Hepatocyte (in vitro differentiated cells): ENCODE results near the gene EHD1. TPM values are rescaled to one million over a fixed set of nuclear protein-coding genes. Genes with fewer than 3 reads are reported as not detected.
A peak's percentile ranks its signal among the peaks of the same experiment; 100 is the strongest.

Experiments
- DNase-seq: peaks from one replicate; pipeline ENCODE4 v3.0.0-alpha.2; 2016; ENCODE audit warnings: low spot score
- H2AFZ ChIP-seq: fragments of 200-600 bp; sonication (generic); 2 replicates; pipeline ENCODE4 v1.6.0; 2016; ENCODE audit warnings: antibody characterized with exemption, mild to moderate bottlenecking
- H3K27ac ChIP-seq: fragments of 200-600 bp; sonication (generic); 2 replicates; pipeline ENCODE4 v1.5.1; 2016; ENCODE audit warnings: mild to moderate bottlenecking
- H3K27me3 ChIP-seq: fragments of 200-600 bp; sonication (generic); 2 replicates; pipeline ENCODE4 v1.6.1; 2016
- H3K36me3 ChIP-seq: fragments of 200-600 bp; sonication (generic); replicated peaks from 2 replicates; pipeline ENCODE4 v1.5.1; 2016; ENCODE audit warnings: low read depth; ENCODE audit not compliant: insufficient read depth
- H3K4me1 ChIP-seq: fragments of 200-600 bp; sonication (generic); 2 replicates; pipeline ENCODE4 v1.5.1; 2016; ENCODE audit warnings: mild to moderate bottlenecking, moderate library complexity; ENCODE audit not compliant: insufficient read depth
- H3K4me2 ChIP-seq: fragments of 200-600 bp; sonication (generic); 2 replicates; pipeline ENCODE4 v1.6.0; 2016
- H3K4me3 ChIP-seq: fragments of 200-600 bp; sonication (generic); 2 replicates; pipeline ENCODE4 v1.5.1; 2016; ENCODE audit warnings: mild to moderate bottlenecking
- H3K79me2 ChIP-seq: fragments of 200-600 bp; sonication (generic); 2 replicates; pipeline ENCODE4 v1.6.0; 2017; ENCODE audit warnings: mild to moderate bottlenecking
- H3K9me2 ChIP-seq: fragments of 200-600 bp; sonication (generic); replicated peaks from 2 replicates; pipeline ENCODE4 v1.6.0; 2017; ENCODE audit warnings: mild to moderate bottlenecking; ENCODE audit not compliant: insufficient read depth
- H3K9me3 ChIP-seq: fragments of 200-600 bp; sonication (generic); 2 replicates; pipeline ENCODE4 v1.5.1; 2016; ENCODE audit warnings: low read depth, mild to moderate bottlenecking
- H4K20me1 ChIP-seq: fragments of 200-600 bp; sonication (generic); 2 replicates; pipeline ENCODE4 v1.6.0; 2016; ENCODE audit warnings: mild to moderate bottlenecking; ENCODE audit not compliant: insufficient read depth, poor library complexity, severe bottlenecking
- CTCF ChIP-seq: fragments of 200-600 bp; sonication (generic); IDR thresholded peaks from 2 replicates; pipeline ENCODE4 v1.5.1; 2016; ENCODE audit warnings: antibody characterized with exemption, mild to moderate bottlenecking; ENCODE audit not compliant: poor library complexity
- EZH2 ChIP-seq: fragments of 200-600 bp; sonication (generic); IDR thresholded peaks from 2 replicates; pipeline ENCODE4 v1.6.1; 2016; ENCODE audit warnings: antibody characterized with exemption, mild to moderate bottlenecking, borderline replicate concordance
- EZH2phosphoT487 ChIP-seq: fragments of 200-600 bp; sonication (generic); IDR thresholded peaks from one replicate; pipeline ENCODE4 v1.6.1; 2018; ENCODE audit warnings: antibody characterized with exemption, mild to moderate bottlenecking, low read depth, moderate library complexity; ENCODE audit not compliant: unreplicated experiment, severe bottlenecking
- WGBS: methylation state at CpG from one replicate; pipeline ENCODE4 v1.1.6; 2016; ENCODE audit warnings: low lambda C conversion rate; ENCODE audit errors: missing lambda C conversion rate; 5-methylcytosine and 5-hydroxymethylcytosine counted together
- polyA plus RNA-seq: library from polyadenylated mRNA; unstranded; fragments of >200 nt; fragmentation: Nextera tagmentation; extraction: Ambion mirVana; gene quantifications from 2 replicates; pipeline ENCODE4 v1.2.1, GENCODE V29; 2016
- total RNA-seq: library from RNA; depleted of rRNA; stranded (reverse); fragments of >200 nt; gene quantifications from 2 replicates; pipeline ENCODE4 v1.2.3, GENCODE V29; 2014

EHD1 gene
- total and polyA plus RNA-seq, 2 experiments from 2014 or later = 52.4 to 69.5 TPM

- Histone ChIP-seq H3K27ac (peak overlapping the region; percentile 92), H3K4me3 (no peak overlapping the region), H3K27me3 (no peaks in the 10 kb centered on the region), H3K9me2 (no peaks in the 10 kb centered on the region), H3K79me2 (peaks cover 95% of the 10 kb centered on the region), H3K4me1 (peaks cover 55% of the 10 kb centered on the region), H3K9me3 (no peaks in the 10 kb centered on the region), H2AFZ (no peak overlapping the region), H4K20me1 (peaks cover 12% of the 10 kb centered on the region), H3K4me2 (peak overlapping the region; percentile 67), H3K36me3 (no peaks in the 10 kb centered on the region)
- no peak for DNase-seq
- 91% methylated on average over 15 of the region's 15 CpGs for WGBS
- no peak for TF ChIP-seq EZH2
- TF ChIP-seq EZH2phosphoT487 = no peak
- no peak for TF ChIP-seq CTCF
These were observed 12.9 kb downstream of the EHD1 start for GRCh38 chr11:64865286-64866172.

- TF ChIP-seq EZH2 (no peak), EZH2phosphoT487 (no peak), CTCF (no peak)
- no peaks in the 10 kb centered on the region for H3K9me3 ChIP-seq
- H3K79me2 ChIP-seq = peaks cover 97% of the 10 kb centered on the region
- H3K36me3 ChIP-seq = no peaks in the 10 kb centered on the region
- peaks cover 7% of the 10 kb centered on the region for H4K20me1 ChIP-seq
- H2AFZ ChIP-seq = no peak overlapping the region
- peak overlapping the region; percentile 67 for H3K4me2 ChIP-seq
- no peaks in the 10 kb centered on the region for H3K9me2 ChIP-seq
- no peaks in the 10 kb centered on the region for H3K27me3 ChIP-seq
- peak; percentile 85 for DNase-seq
- no peak overlapping the region for H3K4me3 ChIP-seq
- peak overlapping the region; percentile 92 for H3K27ac ChIP-seq
- 67% methylated on average over 16 of the region's 18 CpGs for WGBS
- H3K4me1 ChIP-seq = peaks cover 46% of the 10 kb centered on the region
These were observed 13.7 kb downstream of the EHD1 start for GRCh38 chr11:64864473-64865285.

- WGBS = 78% methylated on average over 9 of the region's 9 CpGs
- Histone ChIP-seq H3K4me1 (peaks cover 40% of the 10 kb centered on the region), H3K4me3 (no peak overlapping the region)
These were observed 14.3 kb downstream of the EHD1 start for GRCh38 chr11:64864135-64864472.

More at GRCh38 chr11:64864135-64864472, 14.3 kb downstream of the EHD1 start:
- DNase-seq = no peak
- no peaks in the 10 kb centered on the region for H3K9me3 ChIP-seq
- TF ChIP-seq EZH2phosphoT487 = no peak
- no peak for TF ChIP-seq CTCF
- no peak for TF ChIP-seq EZH2
- H3K27me3 ChIP-seq = no peaks in the 10 kb centered on the region
- peak overlapping the region; percentile 92 for H3K27ac ChIP-seq
- H3K79me2 ChIP-seq = peaks cover 97% of the 10 kb centered on the region
- peak overlapping the region; percentile 67 for H3K4me2 ChIP-seq
- no peaks in the 10 kb centered on the region for H3K36me3 ChIP-seq
- H2AFZ ChIP-seq = no peak overlapping the region
- peaks cover 4% of the 10 kb centered on the region for H4K20me1 ChIP-seq
- no peaks in the 10 kb centered on the region for H3K9me2 ChIP-seq
